ENCODE data around the gene MCC.
"Not testable (repeated sequence)": the region's sequence is repeated elsewhere in the genome, so short reads cannot be mapped to it uniquely, and the experiment has no call there.

Gene MCC

GRCh38 chr5:113490317-113490716 is 2.1 kb upstream of the MCC start:
- DNase-seq (ENCODE audit: low read depth): no peak

GRCh38 chr5:113489299-113489698 is 1.0 kb upstream of the MCC start:
- DNase-seq (ENCODE audit: low read depth): no peak

- DNase-seq (ENCODE audit: low read depth): no peak
Observed at GRCh38 chr5:113488645-113489184, 462 bp upstream of the MCC start.

- DNase-seq (ENCODE audit: low read depth): no peak
Observed at GRCh38 chr5:113487416-113487780, 855 bp downstream of the MCC start.

GRCh38 chr5:113480243-113480642 is 8.0 kb downstream of the MCC start:
- DNase-seq (ENCODE audit: low read depth): no peak

- DNase-seq (ENCODE audit: low read depth): no peak
Observed at GRCh38 chr5:113478691-113479090, 9.6 kb downstream of the MCC start.

GRCh38 chr5:113474100-113474728 is 14.0 kb downstream of the MCC start:
- DNase-seq (ENCODE audit: low read depth): no peak

- DNase-seq (ENCODE audit: low read depth): no peak
Observed at GRCh38 chr5:113463032-113463431, 25.2 kb downstream of the MCC start.

GRCh38 chr5:113457106-113457505 is 31.1 kb downstream of the MCC start:
- not testable (repeated sequence) for DNase-seq (ENCODE audit: low read depth)

GRCh38 chr5:113452941-113453340 is 35.3 kb downstream of the MCC start:
- no peak for DNase-seq (ENCODE audit: low read depth)

- no peak for DNase-seq (ENCODE audit: low read depth)
Observed at GRCh38 chr5:113451797-113452196, 36.5 kb downstream of the MCC start.

GRCh38 chr5:113450929-113451328 is 37.3 kb downstream of the MCC start:
- no peak for DNase-seq (ENCODE audit: low read depth)

GRCh38 chr5:113450462-113450861 is 37.8 kb downstream of the MCC start:
- no peak for DNase-seq (ENCODE audit: low read depth)

- DNase-seq (ENCODE audit: low read depth): no peak
Observed at GRCh38 chr5:113448252-113448651, 40.0 kb downstream of the MCC start.

- DNase-seq (ENCODE audit: low read depth): no peak
Observed at GRCh38 chr5:113447498-113448050, 40.7 kb downstream of the MCC start.

GRCh38 chr5:113446358-113446927 is 41.8 kb downstream of the MCC start:
- no peak for DNase-seq (ENCODE audit: low read depth)

GRCh38 chr5:113437111-113437510 is 51.1 kb downstream of the MCC start:
- no peak for DNase-seq (ENCODE audit: low read depth)

GRCh38 chr5:113435575-113435974 is 52.7 kb downstream of the MCC start:
- DNase-seq (ENCODE audit: low read depth): no peak

GRCh38 chr5:113434889-113435288 is 53.4 kb downstream of the MCC start, which contains the start of gene TSSK1B:
Gene TSSK1B (minus strand): TSS chr5:113434989. CDS start chr5:113434839, 150 bp downstream.
- no peak for DNase-seq (ENCODE audit: low read depth)

GRCh38 chr5:113433862-113434612 is 54.2 kb downstream of the MCC start:
- DNase-seq (ENCODE audit: low read depth): no peak

- DNase-seq (ENCODE audit: low read depth): no peak
Observed at GRCh38 chr5:113433071-113433470, 55.2 kb downstream of the MCC start.

- no peak for DNase-seq (ENCODE audit: low read depth)
Observed at GRCh38 chr5:113427871-113428574, 60.2 kb downstream of the MCC start.
